ENCODE measurements around the gene AFP.

GRCh38 chr4:73409978-73410548 lies 26.0 kb upstream of the AFP start:
- TF ChIP-seq, protein P1, sequence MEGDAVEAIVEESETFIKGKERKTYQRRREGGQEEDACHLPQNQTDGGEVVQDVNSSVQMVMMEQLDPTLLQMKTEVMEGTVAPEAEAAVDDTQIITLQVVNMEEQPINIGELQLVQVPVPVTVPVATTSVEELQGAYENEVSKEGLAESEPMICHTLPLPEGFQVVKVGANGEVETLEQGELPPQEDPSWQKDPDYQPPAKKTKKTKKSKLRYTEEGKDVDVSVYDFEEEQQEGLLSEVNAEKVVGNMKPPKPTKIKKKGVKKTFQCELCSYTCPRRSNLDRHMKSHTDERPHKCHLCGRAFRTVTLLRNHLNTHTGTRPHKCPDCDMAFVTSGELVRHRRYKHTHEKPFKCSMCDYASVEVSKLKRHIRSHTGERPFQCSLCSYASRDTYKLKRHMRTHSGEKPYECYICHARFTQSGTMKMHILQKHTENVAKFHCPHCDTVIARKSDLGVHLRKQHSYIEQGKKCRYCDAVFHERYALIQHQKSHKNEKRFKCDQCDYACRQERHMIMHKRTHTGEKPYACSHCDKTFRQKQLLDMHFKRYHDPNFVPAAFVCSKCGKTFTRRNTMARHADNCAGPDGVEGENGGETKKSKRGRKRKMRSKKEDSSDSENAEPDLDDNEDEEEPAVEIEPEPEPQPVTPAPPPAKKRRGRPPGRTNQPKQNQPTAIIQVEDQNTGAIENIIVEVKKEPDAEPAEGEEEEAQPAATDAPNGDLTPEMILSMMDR (IDR thresholded peaks at IDR 0.05) = no peak
- TF ChIP-seq POLR2A (IDR thresholded peaks at IDR 0.05) (no peak), EP300 (IDR thresholded peaks at IDR 0.05) (no peak)
